GM18867 (cell line): ENCODE data around the gene DDX18.
A peak's percentile ranks its signal among the peaks of the same experiment; 100 is the strongest.

ENCODE experiments used
- ATAC-seq: cut with Tn5 transposase; IDR thresholded peaks from one replicate; pipeline ENCODE4 v1.9.1; 2021; ENCODE audit warnings: mild to moderate bottlenecking, moderate library complexity; ENCODE audit not compliant: unreplicated experiment

Gene DDX18

GRCh38 chr2:117833911-117834310 is 19.4 kb downstream of the DDX18 start:
- peak; percentile 34 for ATAC-seq

DNA sequence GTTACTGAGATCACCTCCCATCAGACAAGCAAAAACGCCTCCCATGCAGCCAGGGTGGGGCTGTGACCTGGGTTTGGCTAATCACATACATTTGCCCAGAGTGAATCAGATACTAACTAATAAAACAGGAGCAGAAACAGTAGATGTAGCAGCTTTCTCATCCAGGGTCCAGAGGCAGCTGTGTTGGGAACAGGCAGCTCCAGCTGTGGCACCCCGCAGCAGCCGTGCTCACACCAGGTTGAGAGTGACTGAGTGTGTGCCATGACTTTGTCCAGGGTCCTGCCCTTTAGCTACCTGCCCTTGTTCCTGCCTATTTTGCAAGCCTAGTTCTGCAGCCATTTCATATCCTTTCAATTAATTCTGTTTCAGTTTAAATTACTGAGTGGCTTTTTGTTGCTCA is 20.5 kb downstream of the DDX18 start:
- no peak for ATAC-seq

DNA sequence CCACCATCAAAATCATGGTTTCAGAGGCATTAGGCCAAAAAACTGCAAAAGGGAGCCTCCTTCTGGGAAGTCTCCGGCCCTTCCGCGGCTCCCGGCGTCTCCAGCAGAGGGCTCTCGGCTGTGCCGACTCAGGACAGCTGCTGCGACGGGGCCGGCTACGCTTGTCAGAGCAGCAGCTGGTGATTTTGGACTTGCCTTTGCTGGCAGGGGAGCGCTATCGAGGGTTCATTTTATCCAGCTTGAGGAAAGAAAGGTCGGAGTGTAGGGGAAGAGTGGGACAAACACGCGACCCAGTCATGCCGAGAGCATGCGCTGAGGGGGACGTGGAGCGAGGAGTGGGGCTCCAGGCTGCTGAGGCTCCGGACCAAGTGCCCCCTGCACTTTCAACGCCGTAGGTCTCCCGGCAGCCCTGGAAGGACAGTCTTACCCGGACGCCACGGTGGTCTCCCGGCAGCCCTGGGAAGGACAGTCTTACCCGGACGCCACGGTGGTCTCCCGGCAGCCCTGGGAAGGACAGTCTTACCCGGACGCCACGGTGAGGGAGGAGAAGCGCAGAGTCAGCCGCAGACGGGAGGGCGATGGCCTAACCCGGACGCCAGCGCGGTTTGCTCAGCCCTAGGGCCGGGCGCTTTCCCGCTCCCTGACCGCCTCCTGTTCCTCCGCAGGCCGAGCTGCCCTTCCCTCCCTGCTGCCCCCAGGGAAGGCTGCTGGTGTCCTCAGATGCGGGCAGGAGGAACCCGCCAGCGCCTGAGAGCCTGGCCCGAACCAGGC is 21.7 kb downstream of the DDX18 start:
- no peak for ATAC-seq

GRCh38 chr2:117845304-117845703 is 30.8 kb downstream of the DDX18 start:
- no peak for ATAC-seq

GRCh38 chr2:117850015-117850414 is 35.5 kb downstream of the DDX18 start:
- ATAC-seq: no peak

- no peak for ATAC-seq
Observed at GRCh38 chr2:117850461-117850860, 36.0 kb downstream of the DDX18 start.

- no peak for ATAC-seq
Observed at GRCh38 chr2:117851969-117852368, 37.5 kb downstream of the DDX18 start.

GRCh38 chr2:117853316-117853715 is 38.8 kb downstream of the DDX18 start:
- ATAC-seq: no peak

- no peak for ATAC-seq
Observed at GRCh38 chr2:117853873-117854272, 39.4 kb downstream of the DDX18 start.

DNA sequence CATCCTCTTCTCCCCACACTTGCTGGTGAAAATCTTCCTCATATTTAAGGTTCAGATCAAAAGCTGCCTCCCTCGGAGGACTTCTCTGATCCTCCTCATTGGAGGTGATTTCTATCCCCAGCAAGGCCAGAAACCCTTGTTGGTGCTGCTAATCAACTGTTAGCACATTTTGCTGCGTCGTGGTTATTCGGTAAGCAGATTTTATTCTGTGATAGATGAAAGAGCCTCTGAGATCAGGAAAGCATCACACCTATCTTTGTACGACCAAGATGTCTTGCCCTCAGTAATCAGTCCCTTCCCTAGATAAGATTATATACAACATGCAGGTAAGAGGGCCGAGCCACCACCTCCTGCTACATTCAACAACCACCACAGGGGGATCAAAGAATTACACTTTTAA is 40.1 kb downstream of the DDX18 start:
- ATAC-seq: no peak

- ATAC-seq: no peak
Observed at GRCh38 chr2:117855886-117856285, 41.4 kb downstream of the DDX18 start.

DNA sequence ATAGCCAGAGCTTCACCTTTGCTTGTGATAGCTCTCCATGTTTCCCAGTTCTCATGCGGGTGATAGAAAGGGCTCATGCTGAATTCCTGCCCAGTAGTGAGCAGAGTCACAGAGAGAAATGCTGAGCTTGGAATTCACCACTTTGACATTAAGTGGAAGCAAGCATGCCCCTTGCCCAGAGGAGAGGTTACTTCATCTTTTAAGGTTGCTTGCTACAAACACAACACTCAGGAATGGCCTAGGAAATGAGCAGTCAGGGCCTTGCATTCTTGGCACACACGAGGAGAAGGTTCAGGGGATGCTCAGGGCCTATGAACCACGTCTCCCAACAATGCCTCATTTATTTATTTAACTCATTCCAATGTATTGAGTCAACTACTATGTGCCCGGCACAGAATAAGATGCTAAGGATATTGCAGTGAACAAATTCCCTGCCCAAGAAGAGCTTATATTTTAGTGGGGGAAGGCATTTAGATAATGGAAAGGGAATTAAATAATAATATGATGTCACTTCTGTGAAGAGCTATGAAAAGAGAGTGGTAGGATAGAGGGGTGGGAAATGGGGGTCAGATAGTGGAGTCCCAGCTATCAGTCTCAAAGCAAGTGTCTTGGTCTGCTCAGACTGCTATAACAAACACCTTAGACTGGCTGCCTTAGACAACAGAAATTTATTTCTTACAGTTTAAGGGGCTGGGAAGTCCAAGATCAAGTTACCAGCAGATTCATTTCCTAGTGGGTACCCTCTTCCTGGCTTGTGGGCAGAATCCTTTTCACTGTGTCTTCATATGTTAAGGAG is 42.1 kb downstream of the DDX18 start:
- no peak for ATAC-seq

DNA sequence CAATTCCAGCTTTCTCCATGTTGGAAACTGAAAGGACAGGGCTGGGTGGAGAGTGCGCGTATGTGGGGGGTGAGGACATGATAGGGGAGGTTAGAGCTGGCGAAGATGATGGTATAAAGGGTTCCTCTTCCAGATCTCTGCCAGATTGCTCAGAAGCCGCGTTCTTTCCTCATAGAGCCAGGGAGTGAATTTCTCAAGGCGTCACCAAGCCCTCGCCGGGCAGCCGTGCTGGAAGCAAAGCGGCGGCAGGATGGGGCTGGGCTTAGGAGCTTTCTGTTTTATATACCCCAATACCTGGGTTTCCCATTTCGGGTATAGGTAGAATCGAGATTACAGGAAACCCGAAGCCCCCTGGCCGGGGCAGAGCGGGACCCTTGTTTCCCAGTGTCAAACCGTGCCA is 43.8 kb downstream of the DDX18 start:
- ATAC-seq: no peak

DNA sequence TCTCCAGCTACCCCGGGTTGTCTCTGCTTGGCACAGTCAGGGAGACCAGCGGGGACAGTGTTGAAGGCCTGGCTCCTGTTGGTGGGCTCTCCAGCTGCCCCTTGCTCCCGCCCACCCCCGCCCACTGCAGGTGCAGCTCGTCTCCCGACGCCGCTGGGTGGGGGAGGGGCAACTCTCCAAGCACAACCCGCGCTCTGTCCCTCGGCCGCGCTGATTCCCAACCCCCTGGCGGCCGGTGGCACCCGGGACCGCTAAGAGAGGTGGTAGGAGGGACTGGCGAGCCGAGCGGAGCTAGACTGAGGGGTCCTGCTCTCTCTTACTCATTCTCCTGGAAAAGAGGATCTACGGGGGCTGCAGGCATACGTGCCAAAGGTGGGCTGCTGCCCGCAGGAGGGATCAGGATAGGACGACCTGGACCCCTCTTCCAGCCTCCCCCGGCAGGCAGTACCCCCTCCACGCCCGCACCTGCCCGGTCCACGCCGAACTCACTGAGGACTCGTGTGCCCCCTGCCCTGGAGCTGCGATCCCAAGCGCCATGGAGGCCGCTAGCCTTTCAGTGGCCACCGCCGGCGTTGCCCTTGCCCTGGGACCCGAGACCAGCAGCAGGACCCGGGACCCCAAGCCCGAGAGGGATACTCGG is 44.5 kb downstream of the DDX18 start:
- no peak for ATAC-seq

- ATAC-seq: no peak
Observed at GRCh38 chr2:117859532-117859911, 45.0 kb downstream of the DDX18 start.

- no peak for ATAC-seq
Observed at GRCh38 chr2:117859924-117860647, 45.6 kb downstream of the DDX18 start.

DNA sequence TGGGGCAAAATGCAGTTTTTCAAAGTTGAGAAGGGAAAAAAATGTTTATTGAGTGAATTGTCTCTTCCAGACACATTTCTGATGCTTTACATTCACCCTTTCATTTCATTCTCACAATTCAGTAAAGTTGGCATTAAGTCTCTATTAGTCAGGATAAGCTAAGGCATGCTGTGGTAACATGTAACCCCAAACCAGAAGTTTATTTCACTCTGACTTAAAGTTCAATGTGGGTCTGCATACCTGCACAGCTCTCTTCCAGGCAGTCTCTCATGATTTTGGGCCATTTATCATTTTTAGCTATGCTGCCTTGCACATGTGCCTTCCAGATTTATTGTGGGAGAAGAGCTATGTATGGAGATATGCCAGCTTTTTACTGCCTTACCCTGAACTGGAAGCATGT is 48.0 kb downstream of the DDX18 start:
- no peak for ATAC-seq

GRCh38 chr2:117875786-117876185 is 61.3 kb downstream of the DDX18 start:
- ATAC-seq: no peak

- ATAC-seq: no peak
Observed at GRCh38 chr2:117879003-117879402, 64.5 kb downstream of the DDX18 start.
